ENCODE measurements around the gene DGKZ.
"Not testable (repeated sequence)": the region's sequence is repeated elsewhere in the genome, so short reads cannot be mapped to it uniquely, and the experiment has no call there.

Gene DGKZ, protein sequence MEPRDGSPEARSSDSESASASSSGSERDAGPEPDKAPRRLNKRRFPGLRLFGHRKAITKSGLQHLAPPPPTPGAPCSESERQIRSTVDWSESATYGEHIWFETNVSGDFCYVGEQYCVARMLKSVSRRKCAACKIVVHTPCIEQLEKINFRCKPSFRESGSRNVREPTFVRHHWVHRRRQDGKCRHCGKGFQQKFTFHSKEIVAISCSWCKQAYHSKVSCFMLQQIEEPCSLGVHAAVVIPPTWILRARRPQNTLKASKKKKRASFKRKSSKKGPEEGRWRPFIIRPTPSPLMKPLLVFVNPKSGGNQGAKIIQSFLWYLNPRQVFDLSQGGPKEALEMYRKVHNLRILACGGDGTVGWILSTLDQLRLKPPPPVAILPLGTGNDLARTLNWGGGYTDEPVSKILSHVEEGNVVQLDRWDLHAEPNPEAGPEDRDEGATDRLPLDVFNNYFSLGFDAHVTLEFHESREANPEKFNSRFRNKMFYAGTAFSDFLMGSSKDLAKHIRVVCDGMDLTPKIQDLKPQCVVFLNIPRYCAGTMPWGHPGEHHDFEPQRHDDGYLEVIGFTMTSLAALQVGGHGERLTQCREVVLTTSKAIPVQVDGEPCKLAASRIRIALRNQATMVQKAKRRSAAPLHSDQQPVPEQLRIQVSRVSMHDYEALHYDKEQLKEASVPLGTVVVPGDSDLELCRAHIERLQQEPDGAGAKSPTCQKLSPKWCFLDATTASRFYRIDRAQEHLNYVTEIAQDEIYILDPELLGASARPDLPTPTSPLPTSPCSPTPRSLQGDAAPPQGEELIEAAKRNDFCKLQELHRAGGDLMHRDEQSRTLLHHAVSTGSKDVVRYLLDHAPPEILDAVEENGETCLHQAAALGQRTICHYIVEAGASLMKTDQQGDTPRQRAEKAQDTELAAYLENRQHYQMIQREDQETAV

DNA sequence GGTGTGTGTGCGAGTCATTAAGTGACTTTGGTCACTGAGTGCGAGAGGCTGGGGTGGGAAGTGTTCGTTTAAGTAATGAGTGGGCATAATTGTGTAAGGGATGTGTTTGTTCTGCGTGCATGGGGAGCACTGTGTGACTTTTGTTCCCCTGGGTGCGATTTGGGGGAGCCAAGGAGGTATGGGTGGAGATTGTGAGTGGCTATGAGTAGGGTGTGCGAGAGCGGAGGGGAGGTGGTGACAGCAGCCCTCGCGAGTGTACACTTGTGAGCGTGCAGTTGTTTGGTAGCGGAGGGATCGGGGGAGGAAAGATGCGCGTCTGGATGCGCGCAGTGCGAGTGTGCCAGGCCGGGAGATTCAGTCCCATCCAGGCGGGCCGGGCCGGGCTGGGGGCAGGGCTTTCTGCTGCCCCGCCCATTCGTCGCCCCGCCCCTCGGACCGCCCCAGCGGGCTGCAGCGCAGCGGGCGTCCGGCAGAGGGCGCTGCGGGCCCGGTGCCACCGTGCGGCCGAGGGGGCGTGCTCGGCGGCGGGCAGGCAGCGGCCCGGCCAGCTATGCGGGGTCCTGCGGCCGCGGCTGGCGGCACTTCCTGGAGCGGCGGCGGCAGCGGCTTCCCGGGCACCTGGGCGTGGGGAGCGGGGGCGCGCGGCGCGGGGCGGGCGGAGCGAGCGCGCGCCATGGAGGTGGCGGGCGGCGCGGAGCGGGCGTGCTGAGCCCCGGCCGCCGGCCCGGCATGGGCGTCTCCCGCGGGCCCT, at the start of gene DGKZ:
TSS of gene DGKZ (plus strand) at position 578 of the 751 bp plus-strand sequence. CDS start 197 bp downstream, outside the sequence.
- peak; percentile 70 for DNase-seq

DNA sequence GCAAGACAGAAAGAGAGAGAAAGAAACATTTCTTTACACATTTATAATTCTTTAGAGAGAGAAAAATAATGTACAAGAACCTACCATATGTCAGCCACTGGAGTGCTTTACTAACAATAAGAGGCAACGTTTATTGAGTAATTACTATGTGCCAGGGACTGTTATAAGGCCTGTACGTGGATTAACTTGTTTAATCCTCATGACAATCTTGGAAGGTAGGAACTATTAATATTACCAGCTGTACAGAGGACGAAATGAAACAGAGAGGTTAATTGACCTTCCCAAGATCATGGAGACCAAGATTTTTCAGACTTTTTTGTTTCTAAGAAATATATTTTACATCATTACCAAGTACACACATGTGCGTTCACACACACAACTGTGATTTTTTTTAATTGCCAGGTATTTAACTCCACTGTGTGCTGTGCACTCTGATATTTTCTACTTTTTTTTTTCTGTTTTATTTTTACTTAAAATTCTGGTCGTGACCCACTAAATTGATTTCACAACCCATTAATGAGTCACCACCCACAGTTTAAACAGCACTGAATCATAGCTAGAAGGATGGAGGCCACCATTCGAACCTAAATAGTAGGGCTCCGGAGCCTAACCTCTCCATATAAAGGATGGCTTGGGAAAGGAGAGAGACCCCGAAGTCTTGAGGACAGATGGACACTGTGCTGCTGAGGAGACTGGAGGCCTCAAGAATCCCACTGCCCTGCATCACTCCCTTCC, 48.4 kb upstream of the DGKZ start:
- peak; percentile 74 for DNase-seq

DNA sequence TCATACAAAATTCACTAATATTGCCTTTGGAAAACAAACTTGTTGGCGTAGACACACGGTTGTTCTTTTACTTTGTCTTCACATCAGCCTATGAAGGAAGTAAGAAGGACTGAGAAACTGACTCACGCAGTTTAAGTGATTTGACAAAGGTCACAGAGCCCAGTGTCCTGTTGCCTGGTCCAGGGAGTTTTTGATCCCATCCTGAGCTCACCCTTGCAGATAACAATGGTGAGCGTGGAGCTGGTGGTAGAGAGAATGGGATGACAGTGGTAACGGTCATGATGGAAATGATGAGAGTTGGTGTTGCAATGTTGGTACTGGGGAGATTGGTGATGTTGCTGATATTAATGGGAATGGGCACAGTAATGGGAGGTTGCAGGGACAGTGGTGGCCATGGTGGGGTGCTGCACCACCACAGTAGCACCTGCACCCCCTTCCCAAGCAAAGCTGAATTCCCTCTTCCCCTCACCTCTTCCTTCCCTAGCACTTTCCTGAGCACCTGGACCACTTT, 47.8 kb upstream of the DGKZ start:
- no peak for DNase-seq

DNA sequence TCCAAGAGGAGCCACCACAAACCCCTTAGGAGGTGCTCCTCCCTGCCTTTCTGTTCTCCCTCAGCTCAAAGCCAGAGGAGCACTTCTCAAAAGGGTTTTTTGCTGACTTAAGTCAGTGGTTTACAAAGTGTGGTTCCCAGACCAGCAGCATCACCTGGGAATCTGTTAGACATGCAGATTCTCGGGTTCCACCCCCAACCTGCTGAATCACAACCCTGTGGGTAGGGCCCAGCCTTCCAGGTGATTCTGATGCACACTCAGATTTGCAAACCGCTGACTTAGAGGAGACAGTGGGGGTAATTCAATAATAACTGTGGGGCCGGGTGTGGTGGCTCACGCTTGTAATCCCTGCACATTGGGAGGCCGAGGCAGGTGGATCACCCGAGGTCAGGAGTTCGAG, 47.0 kb upstream of the DGKZ start:
- no peak for DNase-seq

DNA sequence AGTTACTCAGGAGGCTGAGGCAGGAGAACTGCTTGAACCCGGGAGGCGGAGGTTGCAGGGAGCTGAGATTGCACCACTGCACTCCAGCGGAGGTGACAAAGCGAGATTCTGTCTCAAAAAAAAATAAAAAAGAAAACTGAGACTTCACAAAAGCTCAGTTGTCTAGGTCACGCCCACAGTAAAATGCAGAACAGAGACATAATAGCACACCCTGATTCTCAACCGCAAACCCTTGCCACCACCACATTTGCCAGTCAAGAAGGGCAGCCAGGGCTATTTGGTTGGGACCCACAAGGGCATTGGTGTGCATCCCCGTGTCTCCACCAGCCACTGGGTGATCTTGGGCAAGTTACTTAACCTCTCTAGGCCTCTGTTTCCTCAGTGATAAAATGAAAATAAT, 44.4 kb upstream of the DGKZ start:
- DNase-seq, result no peak

DNA sequence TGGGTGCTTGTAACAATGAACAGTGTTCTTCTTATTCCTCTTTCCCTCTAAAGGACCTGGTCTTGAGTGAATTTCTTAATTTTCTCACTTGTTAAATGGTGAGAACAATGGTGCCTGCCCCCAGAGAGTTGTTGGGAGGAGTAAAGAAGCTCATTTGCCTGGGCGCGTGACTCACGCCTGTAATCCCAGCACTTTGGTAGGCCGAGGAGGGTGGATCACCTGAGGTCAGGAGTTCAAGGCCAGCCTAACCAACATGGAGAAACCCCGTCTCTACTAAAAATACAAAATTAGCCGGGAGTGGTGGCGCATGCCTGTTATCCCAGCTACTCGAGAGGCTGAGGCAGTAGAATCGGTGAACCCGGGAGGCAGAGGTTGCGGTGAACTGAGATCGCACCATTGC, 43.2 kb upstream of the DGKZ start:
- not testable (repeated sequence) for DNase-seq

DNA sequence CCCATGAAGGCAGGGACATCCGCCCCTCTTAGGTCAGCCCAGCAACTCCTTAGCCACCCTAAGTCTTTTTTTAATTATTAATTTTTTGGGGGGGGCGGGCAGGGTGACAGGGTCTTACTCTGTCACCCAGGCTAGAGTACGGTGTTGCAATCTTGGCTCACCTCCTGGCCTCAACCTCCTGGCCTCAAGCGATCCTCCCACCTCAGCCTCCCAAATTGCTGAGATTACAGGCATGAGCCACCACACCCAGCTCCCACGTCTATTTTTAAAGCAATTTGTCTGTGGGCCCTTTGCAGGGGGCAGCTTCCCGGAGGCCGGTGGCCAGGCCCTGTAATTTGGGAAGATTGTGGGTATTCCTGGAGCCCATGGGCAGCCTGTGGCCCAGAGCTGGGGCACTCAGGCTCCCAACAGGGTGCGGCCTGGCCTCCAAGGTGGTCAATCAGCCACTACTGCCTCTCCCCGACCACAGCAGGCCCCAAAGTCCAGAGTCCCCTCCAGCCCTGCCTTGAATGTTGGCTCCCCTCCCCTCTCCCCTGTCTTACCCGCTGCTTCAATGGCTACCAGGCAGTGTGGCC, 42.6 kb upstream of the DGKZ start:
- DNase-seq, result no peak

DNA sequence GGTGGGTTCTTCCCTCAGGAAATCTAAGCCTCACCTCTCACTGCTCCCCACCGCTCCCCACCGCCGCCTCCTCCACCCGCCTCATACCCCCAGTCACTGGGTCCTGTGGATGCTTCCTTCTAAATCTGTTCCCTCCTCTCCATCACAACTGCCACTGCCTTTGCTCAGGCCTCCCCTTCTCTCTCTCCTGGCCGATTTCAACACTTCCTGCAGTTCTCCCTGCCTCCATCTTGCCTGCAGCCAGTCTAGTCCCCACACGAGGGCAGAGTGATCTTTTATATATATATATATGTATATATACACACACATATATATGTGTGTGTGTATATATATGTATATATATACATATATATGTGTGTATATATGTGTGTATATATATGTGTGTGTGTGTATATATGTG, 42.0 kb upstream of the DGKZ start:
- peak; percentile 58 for DNase-seq

DNA sequence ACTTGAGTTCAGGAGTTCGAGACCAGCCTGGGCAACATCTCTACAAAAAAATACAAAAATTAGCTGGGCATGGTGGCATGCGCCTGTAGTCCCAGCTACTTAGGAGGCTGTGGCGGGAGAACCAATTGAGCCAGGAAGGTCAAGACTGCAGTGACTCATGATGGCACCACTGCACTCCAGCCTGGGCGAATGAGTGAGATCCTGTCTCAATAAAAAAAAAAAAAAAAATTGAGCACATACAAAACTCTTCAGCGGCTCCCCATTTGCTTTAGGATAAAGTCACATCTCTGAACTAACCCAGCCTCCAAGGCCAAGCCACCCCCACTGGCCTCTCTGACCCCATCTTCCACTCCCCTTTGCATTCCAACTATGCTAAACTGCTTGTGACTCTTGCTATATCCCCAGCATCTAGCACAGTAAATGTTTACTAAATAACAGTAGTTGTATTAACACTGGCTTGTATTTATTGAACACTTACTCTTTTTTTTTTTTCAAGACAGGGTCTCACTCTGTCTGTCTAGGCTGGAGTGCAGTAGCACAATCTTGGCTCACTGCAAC, 40.9 kb upstream of the DGKZ start:
- no peak for DNase-seq

DNA sequence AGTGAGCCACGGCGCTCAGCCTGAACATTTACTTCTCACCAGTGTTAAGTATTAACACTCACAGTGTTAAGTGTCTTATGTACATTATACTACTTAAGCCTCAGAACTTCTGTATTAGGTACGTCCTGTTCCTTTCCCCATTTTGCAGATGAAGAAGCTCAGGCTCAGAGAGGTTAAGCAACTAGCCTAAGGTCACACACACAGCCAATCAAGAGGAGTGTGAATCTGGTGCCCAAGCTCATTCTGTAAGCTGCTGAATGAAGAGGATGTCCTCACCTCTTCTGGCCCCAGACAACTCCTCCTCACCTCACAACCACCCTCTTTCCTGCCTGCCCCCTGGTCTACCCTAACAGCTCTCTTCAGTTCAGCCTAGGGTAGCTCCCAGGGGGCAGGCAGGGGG, 39.9 kb upstream of the DGKZ start:
- no peak for DNase-seq

DNA sequence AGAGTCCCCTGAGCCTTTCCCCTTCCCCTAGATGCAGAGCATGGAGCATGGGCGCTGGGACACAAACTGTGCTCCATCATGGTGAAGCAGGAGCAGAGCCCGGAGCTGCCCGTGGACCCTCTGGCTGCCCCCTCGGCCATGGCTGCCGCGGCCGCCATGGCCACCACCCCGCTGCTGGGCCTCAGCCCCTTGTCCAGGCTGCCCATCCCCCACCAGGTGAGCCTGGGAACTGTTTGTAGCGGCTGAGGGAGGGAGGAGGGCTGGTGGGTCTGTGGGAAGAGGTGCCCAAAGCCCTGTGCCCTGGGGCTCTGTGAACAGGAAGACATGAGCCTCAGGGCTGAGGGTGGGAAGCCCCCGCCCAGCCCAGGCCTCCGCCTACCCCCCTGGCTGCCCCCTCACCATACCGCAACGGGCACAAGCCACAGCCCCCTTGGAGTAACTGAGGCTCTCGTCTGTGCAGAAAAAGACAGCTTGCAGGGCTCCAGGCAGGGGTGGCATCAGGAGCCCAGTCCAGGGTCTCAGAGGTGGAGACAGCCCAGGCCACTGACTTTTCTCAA, 39.4 kb upstream of the DGKZ start:
- no peak for DNase-seq

DNA sequence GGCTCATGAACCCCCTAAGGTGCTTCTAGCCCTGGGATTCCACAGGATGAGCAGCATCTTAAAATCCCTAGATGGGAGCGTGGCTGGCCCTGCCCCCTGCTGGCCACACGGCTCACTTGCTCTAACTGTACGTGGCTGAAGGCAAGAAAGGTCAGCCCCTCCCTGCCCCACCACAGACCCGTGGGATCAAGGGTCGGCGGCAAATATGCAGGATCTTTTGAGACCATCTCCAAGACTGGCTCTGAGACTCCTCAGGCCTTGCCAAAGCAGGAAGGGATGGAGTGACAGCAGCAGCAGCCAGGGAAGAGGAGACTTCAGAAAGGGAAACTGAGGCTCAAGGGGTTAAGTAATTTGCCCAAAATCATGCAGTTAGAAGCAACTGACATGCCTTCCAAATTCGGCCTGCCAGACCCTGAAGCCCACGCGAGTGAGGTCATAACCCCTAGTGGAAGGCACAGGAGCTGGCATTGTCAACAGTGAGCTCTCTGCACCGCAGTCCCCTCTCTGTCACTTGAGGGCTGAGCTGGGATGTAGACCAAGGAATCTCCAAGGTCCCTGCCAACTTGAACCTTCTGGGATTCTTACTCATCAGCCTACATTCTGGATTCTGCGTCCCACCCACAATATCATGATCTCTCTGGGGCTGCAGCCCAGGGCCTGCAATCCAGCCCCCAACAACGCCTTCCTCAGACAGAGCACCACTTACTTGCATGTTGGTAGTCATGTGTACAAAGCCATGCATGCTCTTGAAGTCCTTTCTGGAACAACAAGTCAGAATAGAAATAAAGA, 38.4 kb upstream of the DGKZ start:
- peak; percentile 49 for DNase-seq

DNA sequence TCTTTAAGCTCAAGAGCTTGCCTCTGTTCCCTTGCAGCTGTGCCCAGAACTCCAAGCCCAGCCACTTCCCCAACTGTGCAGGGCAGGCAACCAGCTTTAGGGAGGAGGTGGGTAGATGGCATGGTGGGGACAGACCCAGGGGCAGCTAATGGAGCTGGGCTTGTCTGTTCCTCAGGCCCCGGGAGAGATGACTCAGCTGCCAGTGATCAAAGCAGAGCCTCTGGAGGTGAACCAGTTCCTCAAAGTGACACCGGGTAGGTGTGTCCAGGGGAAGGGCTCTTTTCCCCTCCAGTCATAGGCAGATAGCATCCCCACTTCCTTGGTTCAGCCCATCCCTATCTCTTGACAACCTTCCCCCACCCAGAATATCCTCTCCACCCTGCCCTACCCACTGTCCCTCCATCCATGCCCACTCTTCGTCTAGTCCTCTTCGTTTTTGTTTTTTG, 37.4 kb upstream of the DGKZ start:
- DNase-seq, result no peak

DNA sequence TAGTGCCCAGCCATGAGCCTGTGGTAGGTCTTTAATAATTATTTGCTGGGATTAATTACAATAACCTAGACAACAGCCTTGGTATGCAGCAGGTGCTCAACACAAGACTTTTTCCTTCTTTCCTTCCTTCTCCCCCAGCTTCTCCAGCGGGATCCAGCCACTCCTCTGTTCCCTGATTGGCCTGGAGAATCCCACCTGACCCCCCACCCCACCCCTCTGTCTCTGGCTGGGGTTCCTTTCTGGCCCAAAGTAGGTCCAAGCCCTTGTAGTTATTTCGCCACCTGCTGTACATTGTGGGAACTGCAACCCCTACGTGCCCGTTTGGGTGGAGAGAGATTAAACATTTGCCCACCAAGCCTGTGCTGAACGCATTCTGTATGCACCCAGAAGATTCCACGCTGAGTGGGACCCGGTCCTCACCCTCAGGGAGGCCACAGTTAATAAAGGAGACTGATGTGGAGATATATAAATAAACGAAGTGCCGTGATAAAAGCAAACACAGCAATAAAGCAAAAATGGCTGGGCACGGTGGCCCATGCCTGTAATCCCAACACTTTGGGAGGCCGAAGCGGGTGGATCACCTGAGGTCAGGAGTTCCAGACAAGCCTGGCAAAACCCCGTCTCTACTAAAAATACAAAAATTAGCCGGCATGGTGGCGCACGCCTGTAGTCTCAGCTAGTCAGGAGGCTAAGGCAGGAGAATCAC, 32.1 kb upstream of the DGKZ start:
- peak; percentile 67 for DNase-seq

DNA sequence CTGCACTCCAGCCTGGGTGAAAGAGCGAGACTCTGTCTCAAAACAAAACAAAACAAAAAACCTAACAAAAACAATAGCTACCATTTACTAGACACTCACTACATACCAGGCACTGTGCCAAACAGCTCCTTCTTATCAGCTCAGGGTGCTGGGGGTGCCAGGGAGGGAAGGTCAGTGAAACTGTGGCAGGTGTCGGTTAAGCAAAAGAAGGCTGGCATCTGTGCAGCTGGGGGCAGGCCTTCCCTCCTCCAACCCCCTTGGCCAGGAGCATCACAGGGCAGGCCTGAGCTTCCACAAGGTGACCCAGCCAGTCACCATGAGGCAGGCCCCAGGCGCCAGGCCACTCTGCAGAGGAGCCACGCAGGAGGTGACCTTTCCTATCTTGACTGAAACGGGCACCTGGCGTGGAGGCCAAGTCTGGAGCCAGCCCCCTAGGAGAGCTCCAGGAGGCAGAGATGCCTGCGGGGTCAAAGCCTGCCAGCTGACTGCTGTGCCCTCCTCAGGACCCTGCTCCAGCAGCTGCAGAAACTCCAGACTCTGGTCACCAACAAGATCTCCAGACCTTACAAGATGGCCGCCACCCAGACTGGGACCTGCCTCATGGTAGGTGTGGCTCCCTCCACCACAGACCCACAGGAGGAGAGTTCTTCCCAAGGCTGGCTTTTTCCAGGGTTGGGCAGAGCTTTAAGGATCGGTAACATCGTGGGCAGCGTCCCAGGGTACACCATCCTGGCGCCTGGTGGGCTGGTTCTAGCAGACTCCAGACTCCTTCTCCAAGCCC, 31.3 kb upstream of the DGKZ start:
- peak; percentile 70 for DNase-seq

DNA sequence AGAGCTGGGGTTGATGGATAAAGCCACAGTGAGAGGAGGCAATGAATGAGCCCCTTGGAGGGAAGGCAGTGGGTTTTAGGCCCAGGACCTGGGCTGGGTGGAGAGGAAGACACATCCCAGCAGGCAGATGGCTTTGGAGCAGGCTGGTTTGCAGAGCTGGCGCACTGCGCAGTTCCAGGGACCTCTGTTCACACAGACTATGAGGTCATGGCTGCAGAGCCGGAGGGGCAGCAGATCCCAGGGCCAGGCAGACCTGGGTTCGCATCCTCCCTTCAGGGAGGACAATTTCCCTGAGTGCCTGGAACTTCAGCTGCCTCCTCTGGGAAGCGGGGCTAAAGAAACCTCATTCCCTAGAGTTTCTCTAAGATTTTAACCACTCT, 28.2 kb upstream of the DGKZ start:
- DNase-seq, result no peak

DNA sequence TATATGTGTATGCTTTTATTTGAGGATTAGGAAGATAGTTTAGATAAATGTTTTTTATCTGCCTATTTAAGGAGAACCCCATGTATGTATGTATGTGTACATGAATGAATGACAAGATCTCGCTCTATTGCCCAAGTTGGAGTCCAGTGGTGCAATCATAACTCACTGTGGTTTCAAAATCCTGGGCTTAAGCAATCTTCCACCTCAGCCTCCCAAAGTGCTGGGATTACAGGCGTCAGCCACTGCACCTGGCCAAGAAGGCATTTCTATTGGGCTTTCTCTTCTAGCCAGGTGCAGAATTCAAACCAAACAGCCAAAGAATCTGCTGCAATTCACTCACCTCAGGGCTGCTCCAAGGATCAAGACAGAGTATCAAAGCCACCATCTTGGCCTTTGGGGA, 25.5 kb upstream of the DGKZ start:
- no peak for DNase-seq

DNA sequence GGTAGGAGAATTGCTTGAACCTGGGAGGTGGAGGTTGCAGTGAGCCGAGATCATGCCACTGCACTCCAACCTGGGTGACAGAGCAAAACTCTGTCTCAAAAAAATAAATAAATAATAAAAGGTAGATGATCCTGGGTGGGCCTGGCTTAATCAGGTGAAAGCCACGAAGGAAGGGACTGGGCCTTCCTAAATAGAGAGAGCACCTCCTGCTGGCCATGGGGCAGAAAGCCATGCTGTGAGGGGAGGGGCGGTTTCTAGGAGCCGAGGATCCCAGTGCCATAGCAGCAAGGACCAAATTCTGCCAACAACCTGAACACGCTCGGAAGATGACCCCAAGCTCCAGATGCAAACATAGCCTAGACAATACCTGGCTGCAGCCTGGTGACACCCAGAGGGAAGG, 24.5 kb upstream of the DGKZ start:
- no peak for DNase-seq

Data from NCI-H226 (cell line).